ENCODE results near the gene NEU1. TPM values are rescaled to one million over a fixed set of nuclear protein-coding genes. Genes with fewer than 3 reads are reported as not detected.
A peak's percentile ranks its signal among the peaks of the same experiment; 100 is the strongest.

NEU1 gene
- total RNA-seq (2021) (42.6 to 44.8 TPM (median 42.8 TPM) in 3 replicates), Bru-seq, nascent RNA (percentile 71 among the genes with signal in this experiment)
- long read RNA-seq, experiment 1, transcript NEU1-206 (6 exons, 2,045 nt): major isoform, 146 of 159 reads
- long read RNA-seq, experiment 1, partial matches to known transcripts: 6 of 159 reads
- long read RNA-seq, experiment 1, other reads (novel, unspliced or antisense): 6 of 159 reads
- long read RNA-seq, experiment 2, transcript NEU1-206 (6 exons, 2,045 nt): major isoform, 46 of 69 reads
- long read RNA-seq, experiment 2, partial matches to known transcripts: 20 of 69 reads
- long read RNA-seq, experiment 2, other reads (novel, unspliced or antisense): 3 of 69 reads
- long read RNA-seq, experiment 3, transcript NEU1-206 (6 exons, 2,045 nt): major isoform, 219 of 235 reads
- long read RNA-seq, experiment 3, partial matches to known transcripts: 4 of 235 reads
- long read RNA-seq, experiment 3, other reads (novel, unspliced or antisense): 12 of 235 reads

GRCh38 chr6:31862344-31863235, at the start of gene NEU1:
Gene NEU1, minus strand, starts transcription at chr6:31862821. Its CDS starts 45 bp downstream, at chr6:31862776.
- CTCF ChIA-PET: interaction anchor here (0.6 to 2.3 kb wide), 25 partner anchors 16 to 1548 kb away, joined by 3 to 17 read pairs (median 4); partner anchors contain the start of genes BAG6, LSM2, LY6G5C and MSH5
- Mint-ChIP-seq H3K4me1 (peaks cover 19% of the 10 kb centered on the region), H3K4me3 (peak within 1 kb of the TSS; percentile 97), H3K36me3 (peaks cover 14% of the 10 kb centered on the region), H3K27me3 (ENCODE audit: low read depth) (peaks cover 2% of the 10 kb centered on the region; the same call in 1 of the 2 replicates), H3K27ac (peak within 1 kb of the TSS; percentile 99), H3K9me3 (no peaks in the 10 kb centered on the region)
- ATAC-seq: peak; percentile 93
- POLR2A ChIA-PET: interaction anchor here (0.5 to 1.9 kb wide), 20 partner anchors 11 to 316 kb away, joined by 3 to 13 read pairs (median 4); partner anchors contain the start of genes ATP6V1G2, BAG6, DDAH2 and EHMT2
- peak; percentile 99 for DNase-seq (ENCODE audit: low spot score)
- TF ChIP-seq SP1 (CRISPR knock-in tag; conservative IDR thresholded peaks at IDR 0.05) (peak; percentile 51; the same call in 1 of the 2 replicates), ARID4B (CRISPR knock-in tag; IDR thresholded peaks at IDR 0.05; ENCODE audit: borderline replicate concordance) (peak; percentile 69; the same call in 1 of the 2 replicates), NFE2L1 (CRISPR knock-in tag; IDR thresholded peaks at IDR 0.05) (0 out of 2 replicates have a peak, but pooled peaks have one; percentile 22), E2F5 (CRISPR knock-in tag; IDR thresholded peaks at IDR 0.05) (peak; percentile 42; the same call in 1 of the 2 replicates), MXD4 (CRISPR knock-in tag; IDR thresholded peaks at IDR 0.05; ENCODE audit: borderline replicate concordance) (no peak), NR1H2 (CRISPR knock-in tag; IDR thresholded peaks at IDR 0.05) (no peak), CTCF (IDR thresholded peaks at IDR 0.05) (no peak), ZNF416 (CRISPR knock-in tag; IDR thresholded peaks at IDR 0.05) (0 out of 2 replicates have a peak, but pooled peaks have one; percentile 21), USF1 (CRISPR knock-in tag; IDR thresholded peaks at IDR 0.05) (peak; percentile 98), IRF1 (CRISPR knock-in tag; IDR thresholded peaks at IDR 0.05) (0 out of 2 replicates have a peak, but pooled peaks have one; percentile 22), GTF2I (CRISPR knock-in tag; conservative IDR thresholded peaks at IDR 0.05) (no peak), FOXK1 (CRISPR knock-in tag; IDR thresholded peaks at IDR 0.05) (peak; percentile 45; the same call in 1 of the 2 replicates), ZNF121 (CRISPR knock-in tag; IDR thresholded peaks at IDR 0.05) (peak; percentile 66; the same call in 1 of the 2 replicates), OVOL2 (CRISPR knock-in tag; IDR thresholded peaks at IDR 0.05; ENCODE audit: borderline replicate concordance) (no peak), IRF2 (CRISPR knock-in tag; IDR thresholded peaks at IDR 0.05; ENCODE audit: borderline replicate concordance, low read depth) (no peak), ZNF532 (CRISPR knock-in tag; IDR thresholded peaks at IDR 0.05; ENCODE audit: borderline replicate concordance) (no peak), ZNF138 (CRISPR knock-in tag; conservative IDR thresholded peaks at IDR 0.05) (no peak)
